ENCODE measurements around the gene JPH4. TPM values are rescaled to one million over a fixed set of nuclear protein-coding genes. Genes with fewer than 3 reads are reported as not detected.

Gene JPH4
- total and polyA plus RNA-seq, 2 donors (not counting 1 experiment from before 2014, with no cell fraction given): not detected

DNA sequence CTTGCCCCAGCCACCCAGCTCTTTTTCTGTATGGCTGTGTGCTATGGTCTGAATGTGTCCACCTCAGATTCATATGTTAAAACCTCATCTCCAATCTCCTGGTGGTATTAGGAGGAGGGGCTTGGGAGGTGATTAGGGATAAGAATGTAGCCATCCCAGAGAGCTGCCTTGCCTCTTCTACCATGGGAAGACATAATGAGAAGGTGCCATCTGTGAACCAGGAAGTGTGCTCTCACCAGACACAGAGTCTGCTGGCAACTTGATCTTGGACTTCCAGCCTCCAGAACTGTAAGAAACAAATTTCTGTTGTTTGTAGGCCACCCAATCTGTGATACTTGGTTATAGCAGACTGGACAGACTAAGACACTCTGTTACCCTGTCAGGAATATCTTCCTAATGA is 22.8 kb upstream of the JPH4 start:
- Histone ChIP-seq H3K4me2 (replicated peaks; ENCODE audit: low read depth, low read length, poor library complexity, severe bottlenecking) (no peak overlapping the region), H3K36me3 (replicated peaks in 1 of 2; ENCODE audit: control extremely low read depth in 1 of 2, control insufficient read depth in 1 of 2, extremely low read depth in 1 of 2, insufficient read depth in 2 of 2, low read length in 1 of 2) (no peaks in the 10 kb centered on the region), H3K27ac (ENCODE audit: low read length in 2 of 2) (no peak overlapping the region), H2AFZ (ENCODE audit: insufficient read depth, low read depth, low read length, poor library complexity, severe bottlenecking) (no peak overlapping the region), H3K27me3 (replicated peaks in 1 of 4; ENCODE audit: control extremely low read depth in 1 of 4, control insufficient read depth in 3 of 4, insufficient read depth in 4 of 4, low read length in 3 of 4) (peaks cover 0 to 5% (median 0%) of the 10 kb centered on the region in 4 experiments), H3K9me3 (ENCODE audit: control extremely low read depth in 1 of 3, control insufficient read depth in 2 of 3, insufficient read depth in 1 of 3, low read length in 2 of 3) (peaks cover 0 to 8% (median 1%) of the 10 kb centered on the region in 3 donors), H3K79me2 (ENCODE audit: control insufficient read depth, insufficient read depth, low read length) (no peaks in the 10 kb centered on the region), H3K4me3 (ENCODE audit: control extremely low read depth in 1 of 5, extremely low read depth in 1 of 5, insufficient read depth in 1 of 5, low read depth in 2 of 5, low read length in 4 of 5) (no peak overlapping the region), H3K4me1 (ENCODE audit: control insufficient read depth in 2 of 2, insufficient read depth in 2 of 2, low read length in 2 of 2) (no peaks in the 10 kb centered on the region), H4K20me1 (ENCODE audit: control insufficient read depth, insufficient read depth, low read length, poor library complexity, severe bottlenecking) (no peaks in the 10 kb centered on the region), H3K9ac (ENCODE audit: low read length) (no peak overlapping the region)
- H3K9me3 Mint-ChIP-seq (ENCODE audit: insufficient read depth): no peaks in the 10 kb centered on the region
- CTCF ChIA-PET: interaction anchor here (1.6 kb wide), 1 partner anchor 31 kb away, joined by 3 read pairs; no protein-coding TSS in a partner anchor
- H3K4me3 Mint-ChIP-seq: no peak overlapping the region
- H3K27ac Mint-ChIP-seq: no peak overlapping the region
- no peak for ATAC-seq (ENCODE audit: low read depth)
- peaks cover 14% of the 10 kb centered on the region for H3K27me3 Mint-ChIP-seq
- TF ChIP-seq EZH2 (IDR thresholded peaks at IDR 0.05; ENCODE audit: borderline replicate concordance, insufficient read depth, low read depth, low read length, poor library complexity, severe bottlenecking): no peak
- TF ChIP-seq, protein P1, sequence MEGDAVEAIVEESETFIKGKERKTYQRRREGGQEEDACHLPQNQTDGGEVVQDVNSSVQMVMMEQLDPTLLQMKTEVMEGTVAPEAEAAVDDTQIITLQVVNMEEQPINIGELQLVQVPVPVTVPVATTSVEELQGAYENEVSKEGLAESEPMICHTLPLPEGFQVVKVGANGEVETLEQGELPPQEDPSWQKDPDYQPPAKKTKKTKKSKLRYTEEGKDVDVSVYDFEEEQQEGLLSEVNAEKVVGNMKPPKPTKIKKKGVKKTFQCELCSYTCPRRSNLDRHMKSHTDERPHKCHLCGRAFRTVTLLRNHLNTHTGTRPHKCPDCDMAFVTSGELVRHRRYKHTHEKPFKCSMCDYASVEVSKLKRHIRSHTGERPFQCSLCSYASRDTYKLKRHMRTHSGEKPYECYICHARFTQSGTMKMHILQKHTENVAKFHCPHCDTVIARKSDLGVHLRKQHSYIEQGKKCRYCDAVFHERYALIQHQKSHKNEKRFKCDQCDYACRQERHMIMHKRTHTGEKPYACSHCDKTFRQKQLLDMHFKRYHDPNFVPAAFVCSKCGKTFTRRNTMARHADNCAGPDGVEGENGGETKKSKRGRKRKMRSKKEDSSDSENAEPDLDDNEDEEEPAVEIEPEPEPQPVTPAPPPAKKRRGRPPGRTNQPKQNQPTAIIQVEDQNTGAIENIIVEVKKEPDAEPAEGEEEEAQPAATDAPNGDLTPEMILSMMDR (IDR thresholded peaks at IDR 0.05): no peak
- DNase-seq: no peak
- POLR2A ChIA-PET: no interaction called here
- intact Hi-C loops (cut with micrococcal nuclease): no loop called here
- no peaks in the 10 kb centered on the region for H3K4me1 Mint-ChIP-seq

- H3K4me1 Mint-ChIP-seq: no peaks in the 10 kb centered on the region
- no peak overlapping the region for H3K9ac ChIP-seq (ENCODE audit: low read length)
These were observed 22.2 kb upstream of the JPH4 start for GRCh38 chr14:23600806-23601205.

More at GRCh38 chr14:23600806-23601205, 22.2 kb upstream of the JPH4 start:
- Histone ChIP-seq H3K4me1 (ENCODE audit: control insufficient read depth in 2 of 2, insufficient read depth in 2 of 2, low read length in 2 of 2) (no peaks in the 10 kb centered on the region), H3K27me3 (replicated peaks in 1 of 4; ENCODE audit: control extremely low read depth in 1 of 4, control insufficient read depth in 3 of 4, insufficient read depth in 4 of 4, low read length in 3 of 4) (peaks cover 0 to 5% (median 0%) of the 10 kb centered on the region in 4 experiments), H2AFZ (ENCODE audit: insufficient read depth, low read depth, low read length, poor library complexity, severe bottlenecking) (no peak overlapping the region), H3K9me3 (ENCODE audit: control extremely low read depth in 1 of 3, control insufficient read depth in 2 of 3, insufficient read depth in 1 of 3, low read length in 2 of 3) (peaks cover 0 to 8% (median 1%) of the 10 kb centered on the region in 3 donors), H3K4me2 (replicated peaks; ENCODE audit: low read depth, low read length, poor library complexity, severe bottlenecking) (no peak overlapping the region), H3K36me3 (replicated peaks in 1 of 2; ENCODE audit: control extremely low read depth in 1 of 2, control insufficient read depth in 1 of 2, extremely low read depth in 1 of 2, insufficient read depth in 2 of 2, low read length in 1 of 2) (no peaks in the 10 kb centered on the region), H3K79me2 (ENCODE audit: control insufficient read depth, insufficient read depth, low read length) (no peaks in the 10 kb centered on the region), H4K20me1 (ENCODE audit: control insufficient read depth, insufficient read depth, low read length, poor library complexity, severe bottlenecking) (no peaks in the 10 kb centered on the region), H3K4me3 (ENCODE audit: control extremely low read depth in 1 of 5, extremely low read depth in 1 of 5, insufficient read depth in 1 of 5, low read depth in 2 of 5, low read length in 4 of 5) (no peak overlapping the region), H3K27ac (ENCODE audit: low read length in 2 of 2) (no peak overlapping the region)
- Mint-ChIP-seq H3K27me3 (peaks cover 14% of the 10 kb centered on the region), H3K4me3 (no peak overlapping the region), H3K9me3 (ENCODE audit: insufficient read depth) (no peaks in the 10 kb centered on the region), H3K27ac (no peak overlapping the region)
- ChIA-PET POLR2A (no interaction called here), CTCF (interaction anchor here (1.6 kb wide), 1 partner anchor 31 kb away, joined by 3 read pairs; no protein-coding TSS in a partner anchor)
- no peak for TF ChIP-seq EZH2 (IDR thresholded peaks at IDR 0.05; ENCODE audit: borderline replicate concordance, insufficient read depth, low read depth, low read length, poor library complexity, severe bottlenecking)
- TF ChIP-seq, protein P1 (IDR thresholded peaks at IDR 0.05): no peak
- ATAC-seq (ENCODE audit: low read depth): no peak
- intact Hi-C loops (cut with micrococcal nuclease): no loop called here
- DNase-seq: no peak
- WGBS (ENCODE audit: insufficient coverage): 100% methylated on average over 1 of the region's 1 CpG
